GM13977 (cell line): ENCODE results near the gene SEC14L3.
"Not testable (repeated sequence)": the region's sequence is repeated elsewhere in the genome, so short reads cannot be mapped to it uniquely, and the experiment has no call there.

Experiments used
- DNase-seq: peaks from one replicate; pipeline ENCODE4 v3.0.0; 2012; ENCODE audit warnings: low spot score
- in situ Hi-C: fragments of 300-500 bp; cut with MboI; formaldehyde crosslinking; loops from one replicate; pipeline ENCODE4 v1.12.0; 2022; ENCODE audit warnings: low sequenced_read_pairs, low pct_unique_long_range_greater_than_20kb, mixed read lengths, inconsistent platforms; ENCODE audit not compliant: unreplicated experiment
- TF ChIP-seq, protein P1 (sequence below): IDR thresholded peaks from 2 replicates; pipeline ENCODE4 v1.5.1; 2012; ENCODE audit warnings: mild to moderate bottlenecking, control low read depth; ENCODE audit not compliant: insufficient read depth; ENCODE audit errors: extremely low read depth, missing control alignments

Gene SEC14L3

DNA sequence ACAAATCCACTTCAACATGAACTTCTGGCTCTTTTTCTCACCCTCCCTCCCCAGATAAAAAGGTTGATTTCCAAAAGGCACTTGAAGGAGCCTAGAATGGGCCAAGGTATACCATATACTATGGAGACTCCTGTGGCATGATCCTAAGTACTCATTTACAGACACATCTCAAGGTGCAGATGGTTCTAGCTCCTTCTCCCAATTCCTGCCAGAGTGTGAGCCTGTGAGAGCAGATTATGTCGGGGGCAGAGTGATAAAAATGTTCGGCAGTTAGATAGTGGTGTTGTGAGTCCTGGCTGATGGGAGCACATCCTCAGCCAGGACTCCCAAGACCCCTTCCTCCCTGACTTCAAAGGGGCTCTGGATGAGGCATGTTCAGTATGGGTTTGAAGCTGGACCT is 8.2 kb upstream of the SEC14L3 start:
- TF ChIP-seq, protein P1, sequence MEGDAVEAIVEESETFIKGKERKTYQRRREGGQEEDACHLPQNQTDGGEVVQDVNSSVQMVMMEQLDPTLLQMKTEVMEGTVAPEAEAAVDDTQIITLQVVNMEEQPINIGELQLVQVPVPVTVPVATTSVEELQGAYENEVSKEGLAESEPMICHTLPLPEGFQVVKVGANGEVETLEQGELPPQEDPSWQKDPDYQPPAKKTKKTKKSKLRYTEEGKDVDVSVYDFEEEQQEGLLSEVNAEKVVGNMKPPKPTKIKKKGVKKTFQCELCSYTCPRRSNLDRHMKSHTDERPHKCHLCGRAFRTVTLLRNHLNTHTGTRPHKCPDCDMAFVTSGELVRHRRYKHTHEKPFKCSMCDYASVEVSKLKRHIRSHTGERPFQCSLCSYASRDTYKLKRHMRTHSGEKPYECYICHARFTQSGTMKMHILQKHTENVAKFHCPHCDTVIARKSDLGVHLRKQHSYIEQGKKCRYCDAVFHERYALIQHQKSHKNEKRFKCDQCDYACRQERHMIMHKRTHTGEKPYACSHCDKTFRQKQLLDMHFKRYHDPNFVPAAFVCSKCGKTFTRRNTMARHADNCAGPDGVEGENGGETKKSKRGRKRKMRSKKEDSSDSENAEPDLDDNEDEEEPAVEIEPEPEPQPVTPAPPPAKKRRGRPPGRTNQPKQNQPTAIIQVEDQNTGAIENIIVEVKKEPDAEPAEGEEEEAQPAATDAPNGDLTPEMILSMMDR = no peak
- in situ Hi-C loops = no loop called here
- DNase-seq = no peak

- no peak for DNase-seq
- TF ChIP-seq, protein P1 = no peak
- in situ Hi-C loops = no loop called here
Measured at GRCh38 chr22:30474683-30475424, 3.0 kb upstream of the SEC14L3 start.

GRCh38 chr22:30474121-30474520 is 2.3 kb upstream of the SEC14L3 start:
- in situ Hi-C loops = no loop called here
- DNase-seq = no peak
- TF ChIP-seq, protein P1 = no peak

DNA sequence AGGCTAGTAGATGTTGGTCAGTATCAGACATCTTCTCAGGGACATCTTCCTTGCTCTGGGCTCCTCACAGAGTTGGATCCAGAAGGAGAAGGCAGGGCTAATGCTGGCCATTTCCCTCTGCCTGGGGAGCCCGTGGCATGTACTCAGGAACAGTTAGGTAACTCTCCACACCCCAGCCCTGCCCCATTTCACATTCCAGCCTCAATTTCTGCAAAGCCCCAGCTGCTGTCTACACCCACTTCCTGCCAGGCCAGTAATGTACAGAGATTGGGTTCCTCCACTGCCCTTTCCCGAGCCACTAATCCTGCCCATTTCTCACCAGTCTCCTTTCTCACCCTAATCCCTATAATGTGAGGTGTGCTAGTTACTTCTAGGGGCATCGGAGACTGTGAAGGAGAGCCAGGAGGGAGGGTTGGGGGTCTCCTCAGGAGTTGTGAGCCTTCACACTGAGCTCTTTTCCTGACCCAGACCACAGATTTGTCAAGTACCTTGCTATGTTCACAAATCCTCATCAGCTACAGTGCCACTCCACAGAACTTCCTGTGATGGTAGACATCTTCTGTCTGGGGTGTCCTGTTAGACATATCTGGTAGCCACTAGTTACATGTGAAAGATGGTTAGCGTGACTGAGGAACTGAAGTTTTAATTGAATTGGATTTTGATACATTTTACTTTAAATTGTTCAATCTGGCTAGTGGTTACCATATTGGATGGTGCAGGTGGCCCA is 1.3 kb upstream of the SEC14L3 start:
- DNase-seq = no peak
- in situ Hi-C loops = no loop called here
- TF ChIP-seq, protein P1 = no peak

- in situ Hi-C loops = no loop called here
- TF ChIP-seq, protein P1 = no peak
- DNase-seq = no peak
Measured at GRCh38 chr22:30470655-30471054, 1.2 kb downstream of the SEC14L3 start.

DNA sequence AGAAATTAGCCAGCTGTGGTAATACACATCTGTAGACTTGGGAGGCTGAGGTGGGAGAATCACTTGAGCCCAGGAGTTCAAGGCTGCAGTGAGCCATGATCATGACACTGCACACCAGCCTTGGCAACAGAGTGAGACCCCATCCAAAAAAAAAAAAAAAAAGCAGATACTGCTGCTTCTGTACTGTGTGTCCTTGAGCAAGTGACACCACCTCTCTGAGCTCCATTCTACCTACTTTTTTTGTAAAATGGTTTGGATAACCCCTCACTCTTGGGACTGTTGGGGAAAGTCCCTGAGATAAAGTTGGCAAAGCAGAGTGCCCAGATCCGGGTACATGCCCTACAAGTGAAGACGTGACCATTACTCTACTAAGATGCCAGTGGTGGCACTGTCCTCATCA is 2.7 kb downstream of the SEC14L3 start:
- in situ Hi-C loops = no loop called here
- no peak for DNase-seq
- TF ChIP-seq, protein P1 = no peak

- DNase-seq, in situ Hi-C loops: not testable (repeated sequence)
Measured at GRCh38 chr22:30460555-30460954, 11.3 kb downstream of the SEC14L3 start.
